Left renal cortex interstitium (tissue), 4 donors: Measurements from ENCODE around the gene RPS25. TPM values are rescaled to one million over a fixed set of nuclear protein-coding genes. Genes with fewer than 3 reads are reported as not detected.
"Not testable (repeated sequence)": the region's sequence is repeated elsewhere in the genome, so short reads cannot be mapped to it uniquely, and the experiment has no call there.

Experiments
- DNase-seq, 4 donors: peaks; one replicate each; pipeline ENCODE4 v3.0.0-alpha.2; 2013; ENCODE audit warnings: low read depth in 4 of 4, low spot score in 2 of 4, missing footprints in 1 of 4
- polyA plus RNA-seq, 4 donors: library from polyadenylated mRNA; unstranded; fragments of 120-200 nt; gene quantifications; one replicate each; pipeline ENCODE4 v1.2.1, GENCODE V29; 2013; ENCODE audit not compliant: insufficient read length in 4 of 4

Gene RPS25
- polyA plus RNA-seq = 1,000 to 10,000 TPM in 3 of 4 donors, 100 to 1,000 TPM in 1; 957 to 1,296 (median 1,137) TPM

DNA sequence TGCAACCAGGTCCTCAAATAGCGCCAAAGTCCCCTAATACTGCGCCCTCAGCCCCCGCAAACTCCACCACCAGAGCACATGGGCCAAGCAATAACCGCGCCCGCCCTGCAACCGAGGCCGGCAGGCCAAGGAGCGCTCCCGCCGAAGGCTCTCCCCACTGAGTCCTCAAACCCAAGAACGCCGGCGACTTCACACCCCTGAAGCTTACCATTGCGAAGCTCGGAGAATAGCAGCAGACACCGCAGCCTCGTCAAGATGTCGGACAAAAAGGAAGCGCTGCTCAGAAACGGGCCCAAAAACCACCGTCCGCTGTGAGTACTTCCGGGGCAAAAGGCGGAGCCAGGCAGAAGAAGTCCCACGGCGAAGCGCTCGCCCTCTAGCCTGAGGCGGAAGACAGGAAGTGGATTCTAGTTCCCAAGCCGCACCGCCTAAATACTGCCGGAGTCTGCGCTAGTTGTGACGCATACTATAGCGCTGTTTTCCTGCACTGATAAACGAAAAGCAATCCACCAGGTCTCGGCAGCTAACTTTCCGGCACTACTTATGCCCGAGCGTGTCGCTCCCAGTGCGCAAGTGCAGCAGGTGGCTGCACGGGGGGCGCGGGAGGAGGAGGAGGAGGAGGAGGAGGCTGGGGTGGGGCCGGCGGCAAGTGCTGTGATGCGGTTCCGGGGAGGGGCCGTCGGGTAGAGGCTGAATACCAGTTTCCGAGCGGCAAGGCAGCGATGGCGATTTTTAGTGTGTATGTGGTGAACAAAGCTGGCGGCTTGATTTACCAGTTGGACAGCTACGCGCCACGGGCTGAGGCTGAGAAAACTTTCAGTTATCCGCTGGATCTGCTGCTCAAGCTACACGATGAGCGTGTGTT, at the start of gene RPS25, which contains the start of gene TRAPPC4:
TSS of gene RPS25 (minus strand) at position 270 of the 865 bp plus-strand sequence. CDS start at position 211, 59 bp downstream.
TSS of gene TRAPPC4 (plus strand) at position 693 of the 865 bp plus-strand sequence. CDS start at position 723, 30 bp downstream.
- peak; percentile 95 to 98 (median 96) for DNase-seq

DNA sequence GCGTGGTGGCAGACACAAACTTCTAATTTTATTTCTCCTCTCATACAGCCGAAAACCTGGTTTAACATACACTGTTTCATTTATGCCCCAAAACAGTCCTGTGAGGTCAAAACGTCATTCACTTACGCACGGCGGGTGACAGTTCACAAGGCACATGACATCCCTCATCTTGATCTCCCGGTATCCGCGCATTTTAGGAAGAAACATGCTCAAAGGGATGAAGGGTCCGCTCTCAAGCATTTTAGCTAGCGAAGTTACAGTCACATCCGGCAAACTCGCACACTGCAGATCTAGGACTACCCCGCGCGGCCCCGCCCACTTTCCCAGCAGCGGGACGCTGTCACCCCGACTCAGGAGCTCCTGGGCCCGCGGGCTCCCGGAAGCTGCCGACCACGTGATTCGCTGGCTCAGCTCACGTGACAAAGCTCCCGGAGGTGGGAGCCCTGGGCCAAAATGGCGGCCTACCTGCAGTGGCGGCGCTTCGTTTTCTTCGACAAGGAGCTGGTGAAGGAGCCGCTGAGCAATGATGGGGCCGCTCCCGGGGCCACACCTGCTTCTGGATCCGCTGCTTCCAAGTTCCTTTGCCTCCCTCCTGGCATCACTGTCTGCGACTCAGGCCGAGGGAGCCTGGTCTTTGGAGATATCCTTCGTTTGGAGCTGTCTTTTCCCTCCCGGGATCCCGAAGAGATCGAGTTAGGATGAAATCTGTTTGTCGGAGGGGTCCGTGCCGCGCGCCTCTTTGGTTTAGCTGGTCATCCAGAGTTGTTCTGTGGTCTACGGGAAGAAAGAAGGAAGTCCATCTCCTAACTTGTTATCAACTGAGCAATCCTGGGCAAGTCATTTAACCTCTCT, 49.5 kb upstream of the RPS25 start, which contains the start of gene VPS11:
TSS of gene VPS11 (plus strand) at position 448 of the 852 bp plus-strand sequence. CDS start at position 454, 6 bp downstream.
- DNase-seq = peak; percentile 77 to 94 (median 86)

- DNase-seq = no peak
These were observed 47.2 kb upstream of the RPS25 start for GRCh38 chr11:119065369-119065768.

GRCh38 chr11:119062779-119063178, 44.6 kb upstream of the RPS25 start:
- no peak for DNase-seq

DNA sequence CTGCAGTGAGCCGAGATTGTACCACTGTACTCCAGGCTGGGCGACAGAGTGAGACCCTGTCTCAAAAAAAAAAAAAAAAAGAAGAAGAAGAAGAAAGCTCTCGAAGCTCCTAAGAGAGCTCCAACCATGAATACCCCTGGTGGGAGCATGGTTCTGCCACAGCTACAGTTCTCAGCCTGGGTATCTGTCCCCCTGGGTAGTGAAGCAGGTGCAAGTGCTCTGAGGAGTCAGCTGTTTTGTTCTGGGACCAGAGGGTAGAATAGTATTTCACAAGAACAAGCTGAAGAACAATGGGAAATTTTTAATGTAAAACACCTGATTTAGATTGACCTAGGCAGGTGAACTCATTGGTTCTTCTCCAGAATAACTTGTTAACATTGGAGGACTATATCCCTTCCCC, 43.1 kb upstream of the RPS25 start:
- DNase-seq = no peak

DNA sequence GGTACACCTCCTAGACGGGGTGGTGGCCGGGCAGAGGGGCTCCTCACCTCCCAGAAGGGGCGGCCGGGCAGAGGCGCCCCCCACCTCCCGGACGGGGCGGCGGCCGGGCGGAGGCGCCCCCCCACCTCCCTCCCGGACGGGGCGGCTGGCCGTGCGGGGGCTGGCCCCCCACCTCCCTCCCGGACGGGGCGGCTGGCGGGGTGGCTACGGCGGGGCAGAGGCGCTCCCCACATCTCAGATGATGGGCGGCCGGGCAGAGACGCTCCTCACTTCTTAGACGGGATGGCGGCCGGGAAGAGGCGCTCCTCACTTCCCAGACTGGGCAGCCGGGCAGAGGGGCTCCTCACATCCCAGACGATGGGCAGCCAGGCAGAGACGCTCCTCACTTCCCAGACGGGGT, 41.0 kb upstream of the RPS25 start:
- not testable (repeated sequence) for DNase-seq

- peak; percentile 63 to 92 (median 86) for DNase-seq
These were observed 39.0 kb upstream of the RPS25 start, which contains the start of gene HYOU1 for GRCh38 chr11:119057000-119057769. Gene HYOU1 (minus strand): TSS chr11:119057205. CDS start chr11:119056160, 1,045 bp downstream.

- no peak for DNase-seq
These were observed 38.4 kb upstream of the RPS25 start for GRCh38 chr11:119056421-119056999.

DNA sequence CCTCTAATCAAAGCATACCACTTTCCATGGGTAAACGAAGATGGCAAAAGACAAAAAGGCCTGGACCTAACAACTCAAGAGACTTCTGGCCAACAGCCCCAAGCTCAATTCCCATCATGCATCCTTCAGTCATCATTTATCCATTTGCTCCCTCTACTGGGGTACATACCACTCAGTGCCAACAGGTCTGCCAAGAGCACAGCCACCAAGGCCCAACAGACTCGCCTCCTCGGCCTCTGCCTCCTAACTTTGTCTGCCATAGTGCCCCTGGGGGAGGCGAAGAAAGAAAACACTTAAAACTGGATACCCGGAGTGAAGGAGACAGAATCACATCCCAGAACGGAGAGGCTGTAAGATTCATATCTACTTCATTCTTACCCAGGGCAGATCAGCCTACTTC, 37.8 kb upstream of the RPS25 start:
- no peak for DNase-seq

DNA sequence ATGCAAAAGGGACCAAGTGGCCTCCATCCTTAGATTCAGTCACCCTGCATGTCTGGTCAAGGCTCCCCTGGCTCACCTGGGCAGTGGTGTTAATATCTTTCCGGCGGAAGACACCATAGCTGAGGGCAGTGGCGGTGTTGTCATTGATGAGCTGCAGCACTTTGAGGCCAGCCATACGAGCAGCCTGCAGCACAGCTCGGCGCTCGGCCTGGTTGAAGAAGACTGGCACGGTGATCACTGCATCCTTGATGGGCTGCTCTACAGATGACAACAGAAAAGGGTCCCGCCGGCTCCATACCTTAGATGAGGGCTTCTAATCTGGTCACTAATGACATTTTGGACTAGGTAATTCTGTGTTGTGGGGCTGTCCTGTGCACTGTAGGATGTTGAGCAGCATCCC, 36.3 kb upstream of the RPS25 start:
- DNase-seq = no peak

DNA sequence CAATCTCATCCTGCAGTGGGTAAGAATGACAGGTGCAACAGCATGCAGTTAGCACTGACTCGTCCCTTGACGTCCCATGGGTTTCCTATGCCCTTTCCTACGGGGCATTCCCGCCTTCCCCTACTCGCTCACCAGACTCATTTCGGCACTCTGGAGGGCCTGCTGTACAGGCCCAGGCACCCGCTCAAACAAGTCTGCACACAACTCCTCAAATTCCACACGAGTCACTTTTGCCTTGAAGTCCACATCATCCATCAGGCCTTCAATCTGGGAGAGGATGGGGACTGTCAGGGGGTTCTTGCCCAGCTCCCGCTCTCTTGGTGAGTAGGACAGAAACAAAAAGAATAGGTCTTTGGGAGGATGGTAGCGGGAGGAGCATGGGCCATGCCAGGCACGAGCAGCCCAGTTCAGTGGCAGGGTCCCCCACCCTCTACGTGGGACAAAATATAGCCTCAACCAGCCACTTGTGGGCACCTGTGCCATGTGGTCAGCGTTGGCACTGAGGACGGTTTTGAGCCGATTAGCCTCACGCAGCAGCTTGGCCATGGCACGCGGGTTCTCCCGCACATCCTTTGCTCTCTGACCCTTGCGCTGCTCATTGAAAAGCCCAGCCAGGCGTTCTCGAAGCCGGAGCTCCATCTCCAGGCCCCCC, 34.1 kb upstream of the RPS25 start:
- DNase-seq = no peak

GRCh38 chr11:119051440-119052162, 33.5 kb upstream of the RPS25 start:
- no peak for DNase-seq

- no peak for DNase-seq
These were observed 30.9 kb upstream of the RPS25 start for GRCh38 chr11:119049081-119049480.

DNA sequence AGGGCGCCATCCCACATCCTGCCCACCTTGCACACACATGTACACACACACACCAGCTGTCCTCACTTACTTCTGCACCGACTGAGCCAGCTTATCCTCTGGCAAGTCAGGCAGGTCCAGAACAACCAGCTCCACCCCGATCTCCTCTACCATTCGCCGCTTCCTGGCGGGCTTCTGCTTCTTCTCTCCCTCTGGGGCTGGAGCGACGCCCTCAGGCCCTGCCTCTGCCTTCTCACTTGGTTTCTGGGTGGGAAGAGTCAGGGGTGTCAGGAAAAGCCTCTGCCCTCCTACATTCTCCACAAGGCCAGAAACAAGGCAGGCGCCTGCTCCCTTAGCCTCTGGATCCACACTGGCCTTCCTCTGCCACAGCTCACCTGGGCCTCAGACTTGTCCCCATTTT, 30.5 kb upstream of the RPS25 start:
- no peak for DNase-seq

- DNase-seq = no peak
These were observed 29.1 kb upstream of the RPS25 start for GRCh38 chr11:119047205-119047604.

- DNase-seq = no peak
These were observed 28.3 kb upstream of the RPS25 start for GRCh38 chr11:119046489-119046888.

- no peak for DNase-seq
These were observed 26.6 kb upstream of the RPS25 start for GRCh38 chr11:119044708-119045107.

DNA sequence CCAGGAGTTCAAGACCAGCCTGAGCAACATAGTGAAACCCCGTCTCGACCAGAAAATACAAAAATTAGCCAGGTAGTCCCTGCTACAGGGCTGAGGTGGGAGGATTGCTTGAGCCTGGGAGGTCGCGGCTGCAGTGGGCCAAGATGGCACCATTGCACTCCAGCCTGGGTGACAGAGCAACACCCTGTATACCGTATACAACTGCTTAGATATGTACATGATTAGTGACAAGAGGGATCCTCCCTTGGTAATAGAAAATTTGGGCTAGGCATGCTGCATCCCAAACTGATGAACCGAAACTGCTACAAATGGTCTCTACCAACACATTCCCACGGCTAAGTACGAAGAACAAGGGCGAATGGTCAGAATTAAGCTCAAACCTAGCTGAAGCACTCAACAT, 24.8 kb upstream of the RPS25 start:
- no peak for DNase-seq
